Lower leg skin (tissue), 3 donors: ENCODE results near the gene GRAMD4.

ENCODE experiments used
- POLR2A ChIP-seq, 2 donors: fragments of 450-650 bp; IDR thresholded peaks; one replicate each; pipeline ENCODE4 v1.6.1; 2016 to 2017; ENCODE audit warnings: antibody characterized with exemption in 2 of 2, mild to moderate bottlenecking in 1 of 2, moderate library complexity in 1 of 2
- TF ChIP-seq, protein P1 (sequence below), 3 donors: fragments of 450-650 bp; IDR thresholded peaks; one replicate each; pipeline ENCODE4 v1.5.1; 2016; ENCODE audit warnings: antibody characterized with exemption in 3 of 3, mild to moderate bottlenecking in 3 of 3, moderate library complexity in 2 of 3

DNA sequence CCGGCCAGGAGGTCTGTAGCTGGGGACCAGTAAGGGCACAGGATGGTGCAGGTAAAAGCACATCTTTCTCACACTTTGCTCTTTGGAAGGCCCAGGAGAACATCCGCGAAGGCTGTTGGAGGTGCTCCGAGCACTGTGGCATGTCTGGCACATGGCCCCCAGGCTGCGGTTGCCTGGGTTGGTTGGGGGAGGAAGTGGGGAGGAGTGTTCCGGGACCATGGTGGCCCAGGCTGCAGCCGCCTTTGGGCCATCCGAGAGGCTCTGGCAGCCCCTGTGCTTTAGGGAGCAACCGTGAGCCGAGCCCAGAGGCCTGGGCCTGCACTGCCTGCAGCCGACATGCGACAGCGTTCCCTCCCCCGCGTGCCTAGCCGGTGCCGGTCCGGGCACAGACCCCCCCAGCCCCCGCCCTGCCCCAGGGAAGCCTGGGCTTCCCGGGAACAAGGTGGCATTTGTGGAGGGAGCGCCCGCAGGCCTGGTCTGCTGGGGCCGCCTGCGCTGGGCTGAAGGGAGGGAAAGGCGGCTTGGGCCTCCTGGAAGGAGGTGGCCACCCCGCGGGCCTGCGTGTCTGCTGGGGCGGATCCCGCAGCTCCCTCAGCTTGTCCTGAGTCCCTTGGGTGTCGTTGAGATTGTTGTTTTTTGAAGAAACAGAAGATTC, 57.9 kb downstream of the GRAMD4 start:
- TF ChIP-seq, protein P1, sequence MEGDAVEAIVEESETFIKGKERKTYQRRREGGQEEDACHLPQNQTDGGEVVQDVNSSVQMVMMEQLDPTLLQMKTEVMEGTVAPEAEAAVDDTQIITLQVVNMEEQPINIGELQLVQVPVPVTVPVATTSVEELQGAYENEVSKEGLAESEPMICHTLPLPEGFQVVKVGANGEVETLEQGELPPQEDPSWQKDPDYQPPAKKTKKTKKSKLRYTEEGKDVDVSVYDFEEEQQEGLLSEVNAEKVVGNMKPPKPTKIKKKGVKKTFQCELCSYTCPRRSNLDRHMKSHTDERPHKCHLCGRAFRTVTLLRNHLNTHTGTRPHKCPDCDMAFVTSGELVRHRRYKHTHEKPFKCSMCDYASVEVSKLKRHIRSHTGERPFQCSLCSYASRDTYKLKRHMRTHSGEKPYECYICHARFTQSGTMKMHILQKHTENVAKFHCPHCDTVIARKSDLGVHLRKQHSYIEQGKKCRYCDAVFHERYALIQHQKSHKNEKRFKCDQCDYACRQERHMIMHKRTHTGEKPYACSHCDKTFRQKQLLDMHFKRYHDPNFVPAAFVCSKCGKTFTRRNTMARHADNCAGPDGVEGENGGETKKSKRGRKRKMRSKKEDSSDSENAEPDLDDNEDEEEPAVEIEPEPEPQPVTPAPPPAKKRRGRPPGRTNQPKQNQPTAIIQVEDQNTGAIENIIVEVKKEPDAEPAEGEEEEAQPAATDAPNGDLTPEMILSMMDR (IDR thresholded peaks at IDR 0.05), result no peak
- TF ChIP-seq POLR2A (IDR thresholded peaks at IDR 0.05), result no peak
